ENCODE data around the gene ATP6V1G3.
"Not testable (repeated sequence)": the region's sequence is repeated elsewhere in the genome, so short reads cannot be mapped to it uniquely, and the experiment has no call there.

Gene ATP6V1G3

DNA sequence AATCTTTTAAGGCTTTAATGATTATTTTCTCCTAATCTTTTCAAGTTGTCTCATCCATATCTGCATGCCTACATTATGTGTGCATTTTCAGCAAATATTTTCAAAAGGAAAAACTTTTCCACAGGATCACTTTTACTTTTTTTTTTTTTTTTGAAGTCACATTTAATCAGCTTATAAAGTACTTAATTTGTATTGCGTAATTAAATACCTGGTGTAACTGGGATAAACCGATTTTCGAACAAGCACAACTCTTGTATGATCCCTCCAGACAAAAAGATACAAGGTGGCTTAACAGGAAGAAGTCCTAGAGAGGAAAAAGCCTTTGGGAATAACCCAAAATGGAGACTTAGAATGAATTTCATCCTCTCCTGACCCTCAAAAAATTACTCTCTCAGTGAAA lies 1.3 kb upstream of the ATP6V1G3 start:
- DNase-seq, result no peak

DNA sequence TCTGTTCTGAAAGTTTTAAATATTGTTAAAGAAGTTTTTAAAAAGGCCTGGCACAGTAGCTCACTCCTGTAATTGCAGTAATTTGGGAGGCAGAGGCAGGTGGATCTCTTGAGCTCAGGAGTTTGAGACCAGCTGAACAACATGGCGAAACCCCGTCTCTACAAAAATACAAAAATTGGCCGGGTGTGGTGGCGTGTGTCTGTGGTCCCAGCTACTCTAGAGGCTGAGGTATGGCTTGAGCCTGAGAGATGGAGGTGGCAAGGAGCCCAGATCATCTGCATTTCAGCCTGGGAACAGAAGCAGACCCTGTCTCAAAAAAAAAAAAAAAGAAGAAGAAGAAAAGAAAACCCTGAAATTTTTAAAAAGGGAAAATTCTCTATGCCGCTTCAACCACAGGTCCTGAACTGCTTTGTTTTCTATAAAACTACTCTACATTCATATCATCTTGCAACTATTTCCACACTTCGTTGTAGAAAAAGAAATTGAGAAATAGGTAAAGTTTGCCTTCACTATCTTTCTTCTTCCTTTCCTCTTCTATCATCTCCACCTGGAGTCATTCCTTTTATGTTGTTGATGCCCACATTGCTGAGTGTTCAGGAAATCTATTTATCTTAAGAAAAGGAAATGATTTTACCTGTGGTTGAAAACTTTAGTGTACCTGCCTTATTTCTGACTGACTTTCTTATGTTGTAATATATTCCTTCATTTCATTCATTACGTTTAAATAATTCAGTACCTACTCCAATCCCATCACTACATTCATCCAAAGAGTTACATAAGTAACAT lies 1.7 kb downstream of the ATP6V1G3 start:
- DNase-seq, result no peak

DNA sequence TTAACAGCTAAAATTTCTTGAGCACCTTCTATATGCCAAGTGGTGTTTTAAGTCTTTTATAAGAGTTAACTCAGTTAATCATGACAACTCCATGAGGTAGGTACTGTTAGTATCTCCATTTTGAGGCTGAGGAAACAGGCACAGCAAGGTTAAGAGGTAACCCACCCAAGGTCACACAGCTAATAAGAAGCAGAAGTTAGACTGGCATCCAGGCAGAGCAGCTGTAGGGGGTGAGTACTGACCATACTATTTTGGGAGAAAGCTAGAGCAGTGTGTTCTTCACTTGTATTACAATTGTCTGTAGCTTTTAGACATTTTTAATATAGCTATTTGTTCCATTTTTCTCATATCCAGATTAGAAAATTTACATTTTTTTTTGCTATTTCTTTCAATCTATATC lies 4.8 kb downstream of the ATP6V1G3 start:
- no peak for DNase-seq

DNA sequence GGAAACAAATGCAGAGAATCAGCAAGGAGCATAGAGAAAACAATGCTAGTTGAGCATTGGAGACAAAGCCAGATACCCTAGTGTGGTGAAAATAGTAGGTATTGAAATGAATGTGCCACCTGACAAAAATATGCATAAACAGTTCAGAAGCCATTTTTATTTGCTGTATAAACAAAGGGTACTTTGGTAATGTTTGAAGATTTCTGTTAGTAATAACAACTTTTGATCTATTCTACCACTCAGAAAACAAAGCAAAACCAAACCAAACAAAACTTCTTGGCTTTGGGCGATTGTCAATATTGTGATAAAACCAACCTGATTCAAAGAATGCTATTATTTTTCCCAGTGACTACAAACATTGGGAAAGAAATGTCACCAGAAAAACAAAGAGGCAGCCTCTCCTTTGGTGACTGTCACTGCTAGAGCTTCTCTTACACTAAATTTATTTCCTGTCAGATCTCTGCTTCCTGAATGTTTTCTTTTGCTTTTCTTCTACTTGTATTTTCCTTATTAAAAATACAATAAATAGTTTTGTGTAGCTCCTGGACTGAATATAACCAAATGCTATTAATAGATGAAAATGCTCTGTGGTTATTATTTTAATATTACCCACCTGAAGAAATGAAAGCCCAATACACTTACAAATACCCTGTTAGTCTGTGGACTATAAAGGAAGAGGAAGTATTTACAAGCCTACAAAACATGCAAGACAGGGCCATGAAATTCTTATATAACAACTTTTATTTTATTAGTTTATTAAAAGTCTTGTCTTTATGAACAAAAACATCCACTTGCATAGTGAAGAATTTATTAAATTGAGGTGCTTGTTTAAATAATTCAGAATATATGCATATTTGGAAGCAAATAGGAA lies 5.7 kb downstream of the ATP6V1G3 start:
- no peak for DNase-seq

DNA sequence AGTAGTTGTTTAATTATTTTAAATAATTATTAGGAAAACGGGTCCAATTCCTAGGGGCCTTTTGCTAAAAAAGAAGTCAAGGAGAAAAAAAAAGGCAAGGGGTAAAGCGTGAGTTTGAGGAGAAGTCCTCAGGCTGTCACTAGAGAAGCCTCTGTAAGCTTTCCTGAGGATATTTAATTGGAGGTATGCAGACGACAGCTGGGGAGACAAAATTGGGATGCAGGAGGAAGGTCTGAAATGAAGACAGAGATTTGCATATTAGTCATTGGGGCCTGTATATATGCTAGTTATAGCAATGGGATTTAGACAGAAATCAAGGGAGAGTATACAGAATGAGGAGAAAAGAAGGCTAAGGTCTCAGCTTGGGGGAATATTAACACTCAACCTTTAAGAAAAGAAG lies 8.6 kb downstream of the ATP6V1G3 start:
- no peak for DNase-seq

DNA sequence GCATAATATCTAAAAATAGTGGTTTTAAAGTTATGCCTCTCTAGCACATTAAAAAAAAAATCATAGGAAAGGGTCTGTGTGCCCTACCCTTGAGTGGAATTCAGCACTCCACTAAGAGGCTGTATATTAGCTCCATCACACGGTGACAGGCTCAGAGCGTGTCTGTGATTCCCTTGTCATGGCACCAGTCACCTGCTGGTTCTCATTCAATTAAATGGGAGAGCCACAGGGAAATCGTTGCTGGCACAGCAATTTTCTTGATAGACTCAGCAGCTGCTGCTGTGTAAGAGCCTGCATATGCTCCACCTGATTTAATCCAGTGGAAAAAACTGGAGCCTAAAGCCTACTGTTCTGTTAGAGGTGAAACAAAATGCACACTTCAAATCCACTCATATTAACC lies 9.5 kb downstream of the ATP6V1G3 start:
- DNase-seq, result no peak

DNA sequence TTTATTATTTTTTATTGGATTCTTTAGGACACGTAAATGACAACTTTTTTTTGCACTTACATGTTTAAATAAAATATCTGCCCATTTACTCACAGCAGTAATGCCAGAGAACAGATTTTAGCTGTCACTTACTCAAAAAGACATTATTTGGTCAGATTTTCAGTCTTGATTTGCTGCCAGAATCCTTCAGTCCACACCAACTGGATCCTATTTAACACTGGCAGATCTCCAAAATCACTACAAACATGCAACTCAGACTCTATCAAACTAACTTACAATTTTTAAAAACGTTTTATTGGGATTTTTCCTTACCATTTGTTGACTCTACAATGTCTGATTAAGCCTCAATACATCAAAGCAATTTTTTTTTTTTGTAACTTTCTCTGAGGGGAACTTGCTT lies 11.1 kb downstream of the ATP6V1G3 start:
- no peak for DNase-seq

DNA sequence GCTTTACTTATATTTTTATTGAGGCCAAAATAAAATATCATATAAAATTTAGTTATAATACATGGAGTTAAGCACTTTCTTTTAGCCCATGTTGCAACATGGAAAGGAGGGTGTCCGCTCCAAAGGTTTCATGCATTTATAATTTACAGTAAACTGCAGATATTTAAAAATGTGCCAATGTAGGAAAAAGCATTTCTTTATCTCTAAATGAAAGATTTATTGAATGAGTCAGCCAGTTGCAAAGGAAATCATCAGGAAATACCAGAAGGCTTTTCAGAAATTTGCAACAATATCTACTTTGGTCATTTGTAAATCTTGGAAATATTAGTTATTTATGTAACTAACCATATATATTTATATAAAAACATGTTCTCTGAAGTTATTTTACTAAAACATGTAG lies 12.1 kb downstream of the ATP6V1G3 start:
- no peak for DNase-seq

DNA sequence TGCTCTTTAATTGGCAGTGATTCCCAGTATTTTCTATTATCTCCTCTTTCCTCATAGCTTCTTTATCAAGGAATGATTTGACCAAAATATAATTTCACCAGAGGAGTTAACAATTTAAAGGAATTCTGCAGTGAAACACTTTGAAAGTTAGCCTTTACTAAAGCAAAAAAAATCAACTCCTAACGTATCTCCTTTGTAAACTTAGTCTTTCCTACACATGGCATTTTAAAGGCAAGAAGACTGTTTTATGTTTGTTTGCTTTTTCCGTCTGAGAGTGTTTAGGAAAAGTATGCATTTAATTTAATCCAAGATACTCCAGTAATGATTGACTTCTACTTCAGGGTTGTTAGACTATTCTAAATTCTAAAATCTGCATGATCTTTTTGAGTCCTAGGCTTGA lies 15.9 kb downstream of the ATP6V1G3 start:
- no peak for DNase-seq

DNA sequence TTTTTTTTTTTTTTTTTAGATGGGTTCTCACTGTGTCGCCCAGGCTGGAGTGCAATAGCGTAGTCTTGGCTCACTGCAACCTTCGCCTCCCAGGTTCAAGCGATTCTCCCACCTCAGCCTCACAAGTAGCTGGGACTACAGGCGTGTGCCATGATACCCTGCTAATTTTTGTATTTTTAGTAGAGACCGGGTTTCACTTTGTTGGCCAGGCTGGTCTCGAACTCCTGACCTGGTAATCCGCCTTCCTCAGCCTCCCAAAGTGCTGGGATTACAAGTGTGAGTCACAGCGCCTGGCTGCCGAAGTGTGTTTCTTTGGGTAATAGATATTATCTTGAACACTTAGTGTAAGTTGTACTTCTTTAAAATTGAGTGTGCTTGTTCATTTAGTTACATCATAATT lies 16.4 kb downstream of the ATP6V1G3 start:
- DNase-seq, result not testable (repeated sequence)

DNA sequence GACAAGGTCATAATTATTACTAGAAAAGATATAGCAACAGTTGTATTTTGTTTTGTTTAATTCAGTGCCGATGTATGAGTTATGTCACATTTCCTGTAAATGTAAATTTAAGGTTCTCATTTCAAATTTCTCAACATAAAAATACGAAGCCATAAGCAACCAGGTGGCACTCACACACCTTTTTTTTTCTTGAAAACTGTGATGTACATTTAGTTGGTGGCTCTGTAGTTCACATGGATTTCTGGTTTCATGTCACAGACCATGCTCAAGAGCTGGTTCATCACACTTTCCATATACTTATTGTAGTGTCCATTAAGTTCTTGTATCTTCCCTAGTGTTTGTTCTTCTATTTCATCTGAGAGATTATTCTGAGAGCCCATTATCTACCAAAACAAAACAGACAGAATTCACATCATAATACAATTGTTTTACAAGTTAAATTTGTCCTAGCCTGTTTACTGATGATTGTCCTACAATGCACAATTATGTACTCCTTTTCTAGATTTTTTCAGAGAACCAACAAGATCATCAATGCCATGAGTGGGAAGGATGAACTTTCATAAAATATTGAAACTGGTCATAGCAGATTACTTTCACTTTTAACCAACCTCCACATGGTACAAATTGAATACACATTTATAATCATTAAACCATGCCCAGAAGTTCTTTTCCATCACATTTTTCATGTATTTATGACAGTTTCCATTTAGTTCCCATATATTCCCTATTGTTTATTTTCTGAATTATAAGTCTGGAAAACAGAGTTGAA lies 17.1 kb downstream of the ATP6V1G3 start:
- peak; percentile 14 for DNase-seq

DNA sequence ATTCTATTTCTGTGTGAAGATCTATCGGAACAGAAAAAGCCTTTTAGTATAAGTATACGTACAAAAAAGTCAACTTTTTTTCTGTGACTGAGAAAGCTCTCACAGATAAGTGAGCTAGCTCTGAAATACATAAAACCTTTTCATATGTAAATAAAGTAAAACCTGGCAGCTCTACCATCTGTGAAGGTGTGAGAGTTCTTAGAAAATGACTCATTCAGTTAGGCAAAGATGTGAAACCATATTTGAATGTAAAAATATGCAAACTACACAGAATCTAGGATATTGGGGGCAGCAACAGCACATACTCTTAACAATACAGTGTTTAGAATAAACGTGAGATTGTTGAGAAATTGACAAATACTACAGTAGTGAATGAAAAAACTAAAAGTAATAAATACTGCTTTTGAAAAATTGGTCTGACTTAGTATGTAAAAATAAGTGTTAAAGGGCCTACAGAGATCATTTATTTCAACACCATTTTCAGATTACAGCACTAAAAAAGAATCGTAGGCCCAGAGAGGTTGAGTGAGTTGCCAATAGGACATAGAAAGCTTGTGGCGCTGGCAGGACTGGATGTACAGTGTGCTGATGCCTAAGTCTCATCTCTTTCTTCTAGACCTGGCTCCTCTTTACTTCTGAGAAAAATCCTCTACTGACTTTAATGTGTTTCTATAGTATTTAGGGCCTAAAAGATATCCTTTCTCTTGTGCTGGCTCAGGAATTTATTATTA lies 19.8 kb downstream of the ATP6V1G3 start:
- no peak for DNase-seq

DNA sequence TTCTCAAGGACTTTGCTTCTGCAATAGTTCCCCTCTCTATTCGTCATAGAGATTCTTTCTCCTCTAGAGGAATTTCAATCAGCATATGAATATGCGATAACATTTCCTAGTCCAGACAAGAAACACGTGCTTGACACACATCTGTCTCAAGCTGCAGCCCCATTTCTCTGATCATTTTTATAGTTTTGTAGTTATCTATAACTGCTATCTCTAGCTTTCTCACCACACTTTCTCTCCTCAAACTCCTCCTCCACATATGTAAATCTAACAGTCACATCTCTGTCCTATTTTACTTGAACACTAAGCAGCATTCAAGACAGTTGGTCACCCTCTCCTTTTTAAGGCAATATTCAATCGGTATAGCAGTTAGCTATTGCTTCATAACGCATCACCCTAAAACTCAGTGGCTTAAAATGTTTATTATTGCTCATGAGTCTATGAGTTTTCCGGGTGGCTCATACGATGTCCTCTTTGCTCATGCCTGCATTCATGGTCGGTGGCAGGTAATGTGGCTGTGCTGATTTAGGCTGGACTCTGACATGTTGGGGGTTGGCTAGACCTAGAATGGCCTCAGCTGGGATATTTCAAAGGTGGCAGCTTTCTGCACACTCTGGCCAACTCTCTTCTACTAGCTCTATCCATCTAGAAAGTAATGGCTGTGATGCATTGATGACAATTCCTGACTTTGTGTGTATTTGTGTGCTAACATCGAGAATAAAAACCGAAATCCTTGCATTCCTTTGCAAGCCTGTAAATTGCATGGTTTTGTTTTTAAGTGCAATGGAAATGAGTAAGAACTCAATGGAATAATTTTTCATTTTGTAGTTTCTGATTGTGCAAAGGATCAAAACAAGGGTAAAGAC lies 20.6 kb downstream of the ATP6V1G3 start:
- DNase-seq, result no peak

DNA sequence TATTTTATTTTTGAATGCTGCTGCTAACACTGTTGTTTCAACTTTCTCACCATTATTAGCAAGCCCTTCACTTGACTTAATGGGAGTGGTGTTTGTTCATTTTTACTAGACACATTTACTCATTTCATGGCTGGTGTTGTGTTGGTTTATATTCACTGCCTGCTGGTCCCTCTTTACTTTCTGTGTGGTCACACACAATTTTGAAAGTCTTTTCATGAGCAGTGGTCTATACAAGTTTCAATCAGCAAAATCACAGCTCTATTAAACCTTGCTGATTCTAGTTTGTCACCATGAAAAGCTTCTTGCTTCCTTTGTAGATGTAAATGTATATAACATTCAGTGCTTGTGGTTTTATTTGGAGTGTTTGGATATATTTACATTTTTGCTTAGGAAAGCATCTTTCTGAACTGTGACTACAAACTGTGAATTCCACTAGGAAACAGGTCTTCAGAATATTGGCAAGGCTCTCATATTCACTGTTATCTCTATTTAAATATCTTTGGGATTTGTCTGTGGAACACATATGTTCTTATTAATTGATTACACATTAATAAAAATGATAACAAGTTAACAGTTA lies 22.8 kb downstream of the ATP6V1G3 start:
- DNase-seq, result no peak

DNA sequence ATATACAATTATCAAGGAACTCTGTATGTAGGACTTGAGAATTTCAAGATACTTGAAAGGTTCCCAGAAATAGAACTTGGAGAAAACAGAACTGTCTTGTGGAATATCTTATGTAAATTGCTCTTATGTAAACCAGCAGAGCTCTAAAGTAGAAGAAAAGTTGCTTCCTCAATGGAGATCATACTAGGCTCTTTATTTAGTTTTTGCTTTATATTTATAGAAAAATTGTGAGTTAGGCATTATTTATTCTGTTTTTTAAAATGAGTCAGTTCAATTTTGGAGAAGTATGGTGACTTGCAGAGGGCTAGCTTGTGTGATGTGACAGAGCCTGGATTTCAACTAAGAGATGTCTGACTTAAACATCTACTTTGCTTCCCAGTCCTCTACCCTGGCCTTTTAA lies 40.4 kb downstream of the ATP6V1G3 start:
- DNase-seq, result no peak

DNA sequence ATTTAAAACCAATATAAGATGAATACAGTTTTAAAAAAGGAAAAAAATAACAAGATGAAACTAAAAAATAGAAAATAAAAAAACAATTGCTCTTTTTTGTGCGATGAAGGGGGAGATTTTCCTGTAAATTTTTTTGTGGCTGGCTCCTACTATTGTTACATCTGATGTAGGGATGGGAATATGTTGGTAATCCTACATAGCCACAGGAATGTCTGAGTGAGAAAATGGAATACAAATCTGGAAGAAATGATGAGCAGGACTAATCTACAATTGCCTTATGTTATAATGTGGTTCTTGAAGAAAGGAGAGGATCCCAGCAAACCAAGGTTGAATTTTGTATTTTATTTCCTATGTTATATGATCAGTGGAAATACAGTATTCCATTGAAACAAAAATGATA lies 40.9 kb downstream of the ATP6V1G3 start:
- DNase-seq, result no peak

DNA sequence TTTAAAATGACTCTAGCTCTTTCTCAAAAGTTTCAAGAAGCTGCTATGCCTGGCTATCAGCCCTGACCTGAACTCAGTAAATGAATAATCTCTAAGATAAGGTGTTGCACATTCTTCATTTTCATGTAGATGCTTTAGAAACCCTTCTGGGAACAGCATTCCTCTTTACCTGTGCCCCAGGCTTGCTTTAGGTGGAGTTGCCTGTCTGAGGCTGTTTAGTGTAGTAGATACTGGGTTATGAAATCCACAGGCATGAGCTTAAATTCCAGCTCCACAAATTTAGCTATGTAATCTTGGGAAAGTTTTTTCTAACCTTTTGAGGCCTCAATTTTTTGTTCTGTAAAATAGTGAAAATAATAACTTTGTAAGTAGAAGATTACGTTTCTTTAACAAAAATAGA lies 41.6 kb downstream of the ATP6V1G3 start:
- DNase-seq, result no peak

DNA sequence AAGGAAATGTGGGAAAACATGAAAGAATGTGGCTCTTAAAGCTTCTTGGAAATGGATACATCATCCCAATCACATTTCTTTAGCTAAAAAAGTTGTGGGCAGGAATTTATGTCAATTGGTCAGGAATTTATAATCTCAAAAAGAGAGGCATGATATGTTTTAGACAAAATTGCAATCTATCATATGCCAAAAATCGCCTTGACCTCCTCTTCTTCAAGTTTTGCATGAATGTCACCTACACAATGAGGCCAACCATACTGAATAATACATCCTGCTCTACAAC lies 42.4 kb downstream of the ATP6V1G3 start:
- no peak for DNase-seq

DNA sequence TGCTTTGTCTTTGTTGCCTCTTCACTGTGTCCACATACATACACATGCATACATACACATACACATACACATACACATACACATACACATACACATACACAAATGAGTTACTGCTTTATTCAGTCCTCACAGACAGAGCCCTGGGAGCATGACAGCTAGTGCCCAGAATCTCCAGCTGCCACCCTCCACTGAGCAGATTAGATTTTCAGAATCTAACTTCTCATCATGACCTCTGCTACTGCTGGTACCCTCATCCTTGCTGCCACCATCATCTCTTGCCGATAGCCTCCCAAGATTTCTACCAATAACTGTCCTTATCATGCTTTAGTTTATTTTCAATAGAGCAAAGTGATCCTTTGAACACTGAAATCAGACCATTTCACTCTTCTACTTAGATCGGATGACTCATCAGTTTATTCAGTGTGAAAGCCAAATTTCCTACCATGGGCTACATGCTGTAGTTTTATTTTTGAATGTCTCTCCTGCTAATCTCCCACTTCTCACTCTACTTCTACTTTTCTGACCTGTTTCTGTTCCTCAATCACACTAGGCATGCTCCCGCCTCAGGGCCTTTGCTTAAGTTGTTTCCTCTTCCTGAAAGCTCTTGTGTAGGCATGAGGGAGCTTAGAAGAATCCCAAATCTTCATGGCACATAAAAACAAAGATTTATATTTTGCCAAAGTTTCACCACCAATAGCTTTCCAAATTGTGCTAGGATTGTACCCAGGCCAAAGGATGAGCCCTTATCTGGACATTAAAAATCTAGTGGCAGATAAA lies 43.0 kb downstream of the ATP6V1G3 start:
- DNase-seq, result no peak

DNA sequence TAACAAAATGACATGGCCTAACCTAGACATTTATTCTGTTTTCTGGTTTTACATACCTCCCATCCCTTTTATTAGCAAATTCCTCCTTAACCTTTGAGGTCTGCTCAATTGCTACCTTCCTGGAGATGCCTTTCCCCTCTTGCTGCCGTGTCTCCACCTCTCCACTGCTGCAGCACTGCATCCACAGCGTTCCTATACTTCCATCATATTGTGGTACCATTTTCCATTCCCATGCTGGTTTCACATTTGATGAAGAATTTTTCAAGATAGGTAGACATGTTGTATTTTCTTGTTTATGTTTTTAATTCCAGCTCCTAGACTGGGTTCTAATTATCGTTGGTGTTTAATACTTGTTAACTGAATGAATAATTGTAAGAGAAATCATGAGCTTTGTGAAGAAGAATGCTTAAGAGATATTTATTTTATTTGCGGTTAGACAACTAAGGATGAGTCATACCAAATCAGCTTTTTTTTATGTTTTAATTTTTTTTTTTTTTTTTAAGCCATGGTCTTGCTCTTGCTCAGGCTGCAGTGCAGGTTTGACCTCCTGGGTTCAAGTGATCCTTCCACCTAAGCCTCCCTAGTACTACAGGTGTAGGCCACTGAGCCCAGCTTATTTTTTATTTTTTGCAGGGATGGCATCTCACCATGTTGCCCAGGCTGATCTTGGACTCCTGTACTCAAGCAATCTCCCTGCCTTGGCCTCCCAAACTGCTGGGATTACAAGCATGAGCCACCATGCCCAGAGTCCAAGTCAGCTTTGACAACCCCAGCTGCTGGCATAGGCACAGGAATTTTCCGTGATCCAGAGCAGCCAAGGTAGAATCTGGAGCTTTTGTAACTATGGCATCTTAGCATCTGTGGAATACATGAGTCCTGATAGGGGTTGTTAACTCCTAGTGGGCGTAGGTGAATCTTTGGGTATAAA lies 44.0 kb downstream of the ATP6V1G3 start:
- DNase-seq, result no peak

Data from hematopoietic multipotent progenitor cell treated with erythropoietin and hydrocortisone succinate and interleukin-3 and kit ligand, for 6 days (in vitro differentiated cells).